GM12878 (cell line): ENCODE data around the gene CTNNA2. TPM values are rescaled to one million over a fixed set of nuclear protein-coding genes. Genes with fewer than 3 reads are reported as not detected.

Source experiments
- ATAC-seq: fragments of 200-7000 bp; cut with Tn5 transposase; 3 replicates; pipeline ENCODE4 v1.9.1; 2020; ENCODE audit warnings: mild to moderate bottlenecking, moderate library complexity
- BruUV-seq: library from RNA; stranded (reverse); fragments of 400-500 nt; replicated peaks from 2 replicates; lab custom pipeline; 2021; lab: Mats Ljungman, UMichigan
- CTCF ChIA-PET: fragments of 300-600 bp; sonication (Branson Sonifier 250); formaldehyde crosslinking; extraction: SDS; loops from one replicate; lab custom pipeline; 2021; ENCODE audit warnings: inconsistent platforms; lab: Yijun Ruan, JAX
- POLR2A ChIA-PET: fragments of 350-600 bp; formaldehyde crosslinking; extraction: SDS; loops from one replicate; lab custom pipeline; 2021; ENCODE audit warnings: inconsistent platforms; lab: Charles Lee
- RAD21 ChIA-PET: fragments of 300-600 bp; sonication (Branson Sonifier 250); formaldehyde crosslinking; loops from one replicate; lab custom pipeline; 2023; ENCODE audit warnings: antibody characterized with exemption; ENCODE audit not compliant: unreplicated experiment; lab: Charles Lee
- SMC1A ChIA-PET: fragments of 300-600 bp; sonication (Branson Sonifier 250); formaldehyde crosslinking; loops from one replicate; lab custom pipeline; 2023; ENCODE audit not compliant: unreplicated experiment, uncharacterized antibody; lab: Charles Lee
- DNase-seq: peaks from one replicate; pipeline ENCODE4 v3.0.0-alpha.2; 2011; ENCODE audit warnings: low read depth, low spot score
- FAIRE-seq: peaks from 3 replicates; lab custom pipeline; 2011; peaks lifted over from hg19 to GRCh38; lab: Jason Lieb, UNC
- H2AFZ ChIP-seq: 2 replicates; pipeline ENCODE4 v1.6.0; 2011; ENCODE audit warnings: low read depth, low read length, control low read depth; ENCODE audit not compliant: control insufficient read depth
- H3K27ac ChIP-seq: 2 replicates; pipeline ENCODE4 v1.5.1; 2011; ENCODE audit warnings: control low read depth; ENCODE audit not compliant: control insufficient read depth, insufficient read depth
- H3K27me3 ChIP-seq, 2 experiments: replicated peaks in 1 of 2; 2 replicates each; pipeline versions ENCODE4 v1.6.0 to v1.6.1; 2011; ENCODE audit warnings: low read length in 1 of 2; ENCODE audit not compliant: control insufficient read depth in 2 of 2, insufficient read depth in 2 of 2
- H3K36me3 ChIP-seq, 2 experiments: 2 replicates each; pipeline ENCODE4 v1.5.1; 2011; ENCODE audit warnings: low read length in 1 of 2; ENCODE audit not compliant: control insufficient read depth in 2 of 2, insufficient read depth in 2 of 2
- H3K4me1 ChIP-seq: 2 replicates; pipeline ENCODE4 v1.6.1; 2011; ENCODE audit warnings: mild to moderate bottlenecking, low read length, moderate library complexity, mixed read lengths; ENCODE audit not compliant: control insufficient read depth, insufficient read depth
- H3K4me2 ChIP-seq: 2 replicates; pipeline ENCODE4 v1.6.0; 2011; ENCODE audit warnings: control low read depth; ENCODE audit not compliant: control insufficient read depth, insufficient read depth
- H3K4me3 ChIP-seq: fragments of 200-600 bp; sonication (generic); 2 replicates; pipeline ENCODE4 v1.5.1; 2016
- H3K79me2 ChIP-seq: 2 replicates; pipeline ENCODE4 v1.6.0; 2011; ENCODE audit warnings: low read length; ENCODE audit not compliant: control insufficient read depth, insufficient read depth
- H3K9ac ChIP-seq: 2 replicates; pipeline ENCODE4 v1.8.0; 2011; ENCODE audit warnings: low read length, control low read depth, mixed read lengths; ENCODE audit not compliant: control insufficient read depth, insufficient read depth
- H3K9me3 ChIP-seq: replicated peaks from 3 replicates; pipeline ENCODE4 v1.5.1; 2011; ENCODE audit warnings: mild to moderate bottlenecking, low read length; ENCODE audit not compliant: control insufficient read depth, insufficient read depth
- H4K20me1 ChIP-seq: 2 replicates; pipeline ENCODE4 v1.6.0; 2011; ENCODE audit not compliant: control insufficient read depth, insufficient read depth
- ASH2L ChIP-seq: fragments of 300-600, 200-600 bp; sonication (generic); IDR thresholded peaks from 2 replicates; pipeline ENCODE4 v1.6.1; 2017; ENCODE audit warnings: low read depth, mild to moderate bottlenecking, borderline replicate concordance
- ETV6 ChIP-seq, 2 experiments: fragments of 450-650 bp in 1 of 2; IDR thresholded peaks in 1 of 2; conservative IDR thresholded peaks in 1 of 2; 2 replicates each; pipeline ENCODE4 v1.6.1; 2014; ENCODE audit warnings: antibody characterized with exemption in 1 of 2, borderline replicate concordance in 1 of 2, low read depth in 1 of 2, mild to moderate bottlenecking in 1 of 2, moderate library complexity in 1 of 2
- FOXK2 ChIP-seq: fragments of 450-650 bp; IDR thresholded peaks from 2 replicates; pipeline ENCODE4 v1.6.1; 2017; ENCODE audit warnings: mild to moderate bottlenecking, moderate library complexity
- KLF5 ChIP-seq: fragments of 450-650 bp; IDR thresholded peaks from 2 replicates; pipeline ENCODE4 v1.6.1; 2014; ENCODE audit warnings: mild to moderate bottlenecking; ENCODE audit not compliant: partially characterized antibody
- MEF2A ChIP-seq: IDR thresholded peaks from 2 replicates; pipeline ENCODE4 v1.6.1; 2011; ENCODE audit warnings: low read depth, mild to moderate bottlenecking, low read length, moderate library complexity; ENCODE audit not compliant: insufficient read depth
- MTA3 ChIP-seq: IDR thresholded peaks from 2 replicates; pipeline ENCODE4 v1.6.1; 2012; ENCODE audit warnings: low read length, inconsistent platforms, borderline replicate concordance
- MXI1 ChIP-seq: fragments of 150-350 bp; IDR thresholded peaks from 2 replicates; pipeline ENCODE4 v1.6.1; 2011; ENCODE audit warnings: low read depth, mild to moderate bottlenecking, inconsistent platforms, low read length, improper control_type of control experiment
- POLR2AphosphoS2 ChIP-seq: IDR thresholded peaks from 2 replicates; pipeline ENCODE4 v1.6.1; 2011; ENCODE audit warnings: low read depth, mild to moderate bottlenecking, low read length, improper control_type of control experiment, moderate library complexity
- RELB ChIP-seq: fragments of 450-650 bp; IDR thresholded peaks from 2 replicates; pipeline ENCODE4 v1.6.1; 2017; ENCODE audit warnings: low read depth, mild to moderate bottlenecking, moderate library complexity
- SMC3 ChIP-seq: IDR thresholded peaks from 2 replicates; pipeline ENCODE4 v1.6.1; 2011; ENCODE audit warnings: low read length, improper control_type of control experiment, borderline replicate concordance
- SRF ChIP-seq, 2 experiments: IDR thresholded peaks; 2 replicates each; pipeline ENCODE4 v1.6.1; 2011; ENCODE audit warnings: low read depth in 2 of 2, low read length in 2 of 2, mild to moderate bottlenecking in 1 of 2, moderate library complexity in 1 of 2
- SUZ12 ChIP-seq: fragments of 200-600 bp; sonication (generic); IDR thresholded peaks from one replicate; pipeline ENCODE4 v1.6.1; 2018; ENCODE audit warnings: antibody characterized with exemption, mild to moderate bottlenecking; ENCODE audit not compliant: unreplicated experiment
- YY1 ChIP-seq: IDR thresholded peaks from 2 replicates; pipeline ENCODE4 v1.6.1; 2011; ENCODE audit warnings: low read depth, mild to moderate bottlenecking, low read length
- ZNF622 ChIP-seq: fragments of 450-650 bp; IDR thresholded peaks from 2 replicates; pipeline ENCODE4 v1.6.1; 2017; ENCODE audit warnings: mild to moderate bottlenecking, inconsistent platforms
- WGBS: methylation state at CpG from one replicate; pipeline ENCODE4 v1.1.6; 2016; ENCODE audit warnings: low lambda C conversion rate; ENCODE audit not compliant: insufficient replicate concordance, insufficient coverage; ENCODE audit errors: missing lambda C conversion rate; 5-methylcytosine and 5-hydroxymethylcytosine counted together
- in situ Hi-C: fragments of 300-500 bp; cut with MboI; formaldehyde crosslinking; loops from 9 replicates; pipeline ENCODE4 v1.14.3; 2018; ENCODE audit warnings: mixed read lengths
- intact Hi-C: fragments of 100-400 bp; cut with micrococcal nuclease; formaldehyde crosslinking; loops from one replicate; pipeline ENCODE4 v1.14.2; 2022; ENCODE audit not compliant: unreplicated experiment
- polyA plus RNA-seq, 11 experiments: library from polyadenylated mRNA; depleted of rRNA in 4 of 11; unstranded in 6 of 11; stranded (reverse) in 5 of 11; fragments of >200 nt; fragmentation: Nextera tagmentation in 4 of 11; fragmentation: Illumina TruSeq in 1 of 11; extraction: Ambion mirVana in 4 of 11; extraction: Trizol in 1 of 11; gene quantifications; 1 replicate in 1 of 11; 2 replicates in 10 of 11; pipeline versions ENCODE4 v1.2.1 to v1.2.3, GENCODE V29; 2011 to 2016; ENCODE audit warnings: inconsistent platforms in 2 of 11, missing spikeins in 2 of 11, low read depth in 1 of 11
- total RNA-seq, 4 experiments: library from RNA; depleted of rRNA in 3 of 4; stranded (reverse); fragments of >200 nt in 3 of 4; fragmentation: Illumina TruSeq in 1 of 4; extraction: Trizol in 1 of 4; gene quantifications; 2 replicates each; pipeline versions ENCODE4 v1.2.1 to v1.2.3, GENCODE V29; 2013 to 2021
- TF ChIP-seq, protein P1 (sequence below): fragments of 450-650 bp; IDR thresholded peaks from 2 replicates; pipeline ENCODE4 v1.6.1; 2017; ENCODE audit warnings: borderline replicate concordance

The CTNNA2 gene
- total and polyA plus RNA-seq, 10 of the 15 experiments (the other 5 are each of a cell fraction or from before 2014, with no cell fraction given) = 2.4 to 36.2 (median 6.6) TPM

DNA sequence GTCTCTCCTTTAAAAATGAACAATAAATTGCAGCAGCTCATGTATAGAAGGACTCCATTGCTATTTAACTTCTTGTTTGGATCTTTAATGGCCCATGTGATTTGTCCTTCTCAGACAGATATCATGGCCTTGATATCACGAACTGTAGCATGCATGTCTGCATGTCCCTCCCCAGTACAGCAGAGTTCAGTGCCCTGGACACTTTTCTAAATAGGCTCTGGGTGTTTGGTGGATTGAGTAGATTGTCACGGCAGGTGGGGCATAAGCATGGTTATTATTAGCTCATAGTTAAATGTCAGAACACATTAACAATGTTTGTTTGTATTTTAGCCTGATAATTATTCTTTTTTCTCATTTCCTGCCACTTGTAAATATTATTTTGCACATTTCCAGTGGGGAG lies 673.4 kb downstream of the CTNNA2 start (continued):
- TF ChIP-seq ASH2L = no peak
- no peak for TF ChIP-seq MXI1
- no peak for TF ChIP-seq RELB
- TF ChIP-seq MEF2A = no peak
- TF ChIP-seq SUZ12 = no peak
- TF ChIP-seq, protein P1, sequence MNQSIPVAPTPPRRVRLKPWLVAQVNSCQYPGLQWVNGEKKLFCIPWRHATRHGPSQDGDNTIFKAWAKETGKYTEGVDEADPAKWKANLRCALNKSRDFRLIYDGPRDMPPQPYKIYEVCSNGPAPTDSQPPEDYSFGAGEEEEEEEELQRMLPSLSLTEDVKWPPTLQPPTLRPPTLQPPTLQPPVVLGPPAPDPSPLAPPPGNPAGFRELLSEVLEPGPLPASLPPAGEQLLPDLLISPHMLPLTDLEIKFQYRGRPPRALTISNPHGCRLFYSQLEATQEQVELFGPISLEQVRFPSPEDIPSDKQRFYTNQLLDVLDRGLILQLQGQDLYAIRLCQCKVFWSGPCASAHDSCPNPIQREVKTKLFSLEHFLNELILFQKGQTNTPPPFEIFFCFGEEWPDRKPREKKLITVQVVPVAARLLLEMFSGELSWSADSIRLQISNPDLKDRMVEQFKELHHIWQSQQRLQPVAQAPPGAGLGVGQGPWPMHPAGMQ = no peak
- no peak for TF ChIP-seq FOXK2
- TF ChIP-seq YY1 = no peak
- TF ChIP-seq KLF5 = no peak
- TF ChIP-seq MTA3 = no peak

- no peak overlapping the region for H3K9ac ChIP-seq
- FAIRE-seq (no peak), ATAC-seq (no peak), DNase-seq (no peak)
- ChIA-PET SMC1A (no interaction called here), POLR2A (no interaction called here), RAD21 (no interaction called here), CTCF (no interaction called here)
- 12% methylated on average over 5 of the region's 5 CpGs for WGBS
- H3K4me1 ChIP-seq = no peaks in the 10 kb centered on the region
- H2AFZ ChIP-seq = no peak overlapping the region
- no peaks in the 10 kb centered on the region for H3K27me3 ChIP-seq
- no peak overlapping the region for H3K4me3 ChIP-seq
- BruUV-seq = no TSS peak
- H3K4me2 ChIP-seq = no peak overlapping the region
- no peaks in the 10 kb centered on the region for H4K20me1 ChIP-seq
- H3K79me2 ChIP-seq = no peaks in the 10 kb centered on the region
- H3K27ac ChIP-seq = no peak overlapping the region
- in situ Hi-C loops = no loop called here
- H3K36me3 ChIP-seq = no peaks in the 10 kb centered on the region
- intact Hi-C loops = no loop called here
- TF ChIP-seq ETV6 (conservative IDR thresholded peaks at IDR 0.05 in 1 of 2, IDR thresholded peaks at IDR 0.05 in 1 of 2; ENCODE audit: borderline replicate concordance in 1 of 2, low read depth in 1 of 2) = no peak
- no peak for TF ChIP-seq SMC3
- no peak for TF ChIP-seq ZNF622
- TF ChIP-seq SRF (IDR thresholded peaks at IDR 0.05; ENCODE audit: low read depth in 2 of 2, low read length in 2 of 2) = no peak
- TF ChIP-seq POLR2AphosphoS2 = no peak
- H3K9me3 ChIP-seq = no peaks in the 10 kb centered on the region
Observed at GRCh38 chr2:80187156-80187555, 674.3 kb downstream of the CTNNA2 start.
